ENCODE measurements around the gene LAMB1.
"Not testable (repeated sequence)": the region's sequence is repeated elsewhere in the genome, so short reads cannot be mapped to it uniquely, and the experiment has no call there.

LAMB1 gene

DNA sequence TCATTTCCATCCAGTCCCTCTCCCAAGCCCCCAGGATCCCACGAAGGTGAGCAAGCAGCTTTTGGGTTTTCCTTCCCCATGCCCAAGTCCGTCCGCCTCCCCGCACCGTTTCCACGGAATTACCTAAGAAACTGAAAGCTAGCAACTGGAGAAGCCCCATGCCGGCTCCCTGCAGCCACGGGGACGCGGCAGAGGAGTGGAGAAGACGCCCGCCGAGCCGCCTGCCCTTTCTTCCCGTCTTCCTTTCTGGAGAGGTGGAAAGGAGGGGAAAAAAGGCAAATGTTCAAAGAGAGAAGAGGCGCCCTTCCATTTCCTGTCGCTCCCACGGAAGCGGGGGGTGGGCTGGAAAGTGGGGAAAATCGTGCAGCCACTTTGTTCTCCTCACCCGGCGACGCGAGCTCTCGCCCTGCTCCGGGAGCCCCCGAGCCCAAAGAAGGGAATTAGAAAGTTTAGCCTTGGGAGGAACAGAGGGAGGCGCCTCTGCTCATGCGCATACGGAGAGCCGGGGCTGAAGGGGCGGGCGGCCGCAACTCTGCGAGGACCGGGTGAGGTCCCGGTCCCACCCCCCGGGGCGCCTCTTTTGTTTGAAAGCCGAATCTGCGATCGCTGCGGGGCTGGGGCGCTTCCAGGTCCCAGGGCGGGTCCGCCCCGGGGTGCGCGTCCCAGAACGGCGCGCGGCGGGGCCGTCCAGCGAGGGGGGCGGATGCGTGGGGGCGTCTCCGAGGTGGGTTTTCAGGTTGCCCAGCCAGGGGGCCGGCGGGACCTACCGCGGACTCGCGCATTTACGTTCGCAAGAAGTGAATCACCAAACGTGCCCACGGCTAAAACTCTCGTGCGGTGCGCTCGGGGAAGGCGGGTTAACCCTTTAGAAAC lies at the start of gene LAMB1:
Gene LAMB1 (minus strand): TSS at position 436 of the 873 bp plus-strand sequence. CDS start 276 bp downstream, at position 160.
- DNase-seq (ENCODE audit: low read depth): no peak

DNA sequence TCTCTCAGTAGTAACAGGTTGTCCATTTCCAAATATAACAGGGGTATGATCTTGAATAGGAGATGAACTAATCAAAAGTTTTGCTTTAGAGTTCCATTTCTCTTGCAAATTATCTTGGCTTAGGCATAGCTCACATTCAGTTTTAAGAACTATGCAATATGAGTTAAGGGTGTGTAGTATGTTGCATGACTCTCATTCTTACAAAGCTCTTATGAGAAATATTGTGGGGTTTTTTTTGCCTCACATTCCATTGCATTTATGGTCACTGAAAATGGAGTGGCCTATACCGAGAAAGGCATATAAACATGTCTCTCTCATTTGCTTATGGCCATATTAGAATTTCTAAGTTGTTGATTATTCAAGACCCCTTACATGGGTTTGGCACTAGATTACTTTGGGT lies 48.5 kb upstream of the LAMB1 start:
- no peak for DNase-seq (ENCODE audit: low read depth)

DNA sequence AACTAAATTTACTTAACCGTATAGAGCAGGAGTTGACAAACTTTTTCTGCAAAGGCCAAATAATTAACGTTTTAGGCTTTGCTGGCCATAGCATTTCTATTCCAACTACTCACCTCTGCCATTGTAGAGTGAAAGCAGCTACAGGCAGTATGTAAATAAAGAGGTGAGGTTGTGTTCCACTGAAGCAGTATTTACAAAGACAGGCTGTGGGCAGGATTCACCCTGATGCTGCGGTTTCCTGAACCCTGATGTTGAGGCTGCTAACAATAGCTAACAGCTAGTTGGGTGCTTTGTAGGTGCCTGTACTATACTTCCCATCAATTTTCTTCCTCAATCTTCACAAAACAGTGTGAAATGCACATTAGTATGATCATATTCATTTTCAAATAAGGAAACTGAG lies 47.0 kb upstream of the LAMB1 start:
- DNase-seq (ENCODE audit: low read depth): no peak

DNA sequence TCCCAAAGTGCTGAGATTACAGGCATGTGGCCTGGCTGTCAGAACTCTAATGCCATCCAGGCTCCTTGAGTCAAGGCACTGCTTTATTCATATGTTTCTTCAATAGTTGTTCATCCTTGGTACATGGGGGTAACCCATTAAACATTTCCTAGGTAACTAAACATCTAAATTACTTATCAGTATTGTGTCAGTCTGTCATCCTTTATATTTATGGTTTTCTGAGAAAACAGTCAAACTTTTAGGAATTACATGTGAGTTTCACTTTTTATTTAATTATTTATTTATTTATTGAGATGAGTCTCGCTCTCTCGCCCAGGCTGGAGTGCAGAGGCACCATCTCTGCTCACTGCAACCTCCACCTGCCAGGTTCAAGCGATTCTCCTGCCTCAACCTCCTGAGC lies 45.5 kb upstream of the LAMB1 start:
- DNase-seq (ENCODE audit: low read depth): no peak

DNA sequence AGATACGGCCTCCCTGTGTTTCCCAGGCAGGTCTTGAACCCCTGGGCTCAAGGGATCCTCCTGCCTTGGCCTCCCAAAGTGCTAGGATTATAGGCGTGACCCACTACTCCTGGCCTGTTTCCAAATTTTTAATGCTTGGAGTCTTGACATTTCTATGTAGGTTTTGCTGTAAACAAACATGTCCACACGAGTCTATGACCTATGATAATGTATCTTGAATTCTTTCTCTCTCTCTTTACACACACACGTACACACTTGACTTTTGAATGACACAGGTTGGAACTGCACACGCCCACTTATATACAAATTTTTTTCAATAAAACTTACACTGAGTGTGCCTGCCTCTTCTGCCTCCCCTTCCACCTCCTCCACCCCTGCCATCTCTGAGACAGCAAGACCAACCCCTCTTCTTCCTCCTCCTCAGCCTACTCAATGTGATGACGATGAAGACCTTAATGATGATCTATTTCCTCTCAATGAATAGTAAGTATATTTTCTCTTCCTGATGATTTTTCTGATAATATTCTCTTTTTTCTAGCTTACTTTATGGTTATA lies 44.1 kb upstream of the LAMB1 start:
- no peak for DNase-seq (ENCODE audit: low read depth)

DNA sequence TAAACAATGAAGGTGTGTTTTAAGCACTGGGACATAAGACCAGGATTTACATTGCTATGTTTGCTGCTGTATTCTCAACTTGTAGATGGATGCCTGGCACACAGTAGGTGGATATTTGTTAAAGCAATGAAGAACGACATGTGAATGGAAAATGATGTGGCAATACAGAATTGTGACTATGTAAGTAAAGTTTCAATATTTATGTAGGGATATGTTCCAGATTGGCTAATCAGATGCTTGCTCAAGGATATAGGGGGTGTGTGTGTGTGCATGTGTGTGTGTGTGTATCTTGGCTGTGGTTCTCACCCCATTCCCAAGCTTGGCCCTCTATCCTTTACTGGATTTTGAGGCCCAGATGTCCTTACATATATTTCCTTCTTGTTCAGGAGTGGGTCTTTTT lies 42.7 kb upstream of the LAMB1 start:
- no peak for DNase-seq (ENCODE audit: low read depth)

DNA sequence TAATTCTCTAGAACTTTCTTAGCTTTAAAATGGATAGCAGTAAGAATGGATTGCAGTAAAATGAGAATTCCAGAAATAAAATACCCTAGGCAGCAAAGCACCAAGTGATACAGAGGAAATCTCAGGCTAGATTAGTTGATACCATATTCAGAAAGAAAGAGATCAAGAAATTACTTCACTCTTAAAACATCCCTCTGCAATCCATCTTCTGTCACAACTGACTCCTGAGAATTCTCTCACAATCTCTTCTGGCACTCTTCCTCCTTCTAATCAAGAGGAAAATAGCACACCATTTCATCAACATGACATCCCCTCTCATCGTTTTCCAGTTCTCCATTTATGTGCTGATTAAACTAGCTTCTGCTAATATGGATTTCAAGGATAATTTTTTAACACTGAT lies 42.2 kb upstream of the LAMB1 start:
- no peak for DNase-seq (ENCODE audit: low read depth)

DNA sequence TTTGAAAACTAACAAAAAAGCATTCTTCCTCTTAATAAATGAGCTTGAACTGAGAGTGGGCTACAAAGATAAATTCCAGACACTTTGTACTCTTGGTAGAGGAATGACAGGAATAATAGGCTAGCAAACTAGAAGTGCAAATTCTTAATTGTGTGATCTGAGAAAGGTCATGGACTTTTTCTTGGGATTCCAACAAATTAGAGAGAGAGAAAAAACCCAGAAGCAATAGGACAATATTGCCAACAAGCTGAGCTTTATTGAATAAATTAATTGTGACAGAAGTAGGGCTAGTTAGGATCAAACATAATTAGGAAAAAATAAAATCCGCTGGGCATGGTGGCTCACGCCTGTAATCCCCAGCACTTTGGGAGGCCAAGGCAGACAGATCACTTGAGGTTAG lies 41.4 kb upstream of the LAMB1 start:
- no peak for DNase-seq (ENCODE audit: low read depth)

DNA sequence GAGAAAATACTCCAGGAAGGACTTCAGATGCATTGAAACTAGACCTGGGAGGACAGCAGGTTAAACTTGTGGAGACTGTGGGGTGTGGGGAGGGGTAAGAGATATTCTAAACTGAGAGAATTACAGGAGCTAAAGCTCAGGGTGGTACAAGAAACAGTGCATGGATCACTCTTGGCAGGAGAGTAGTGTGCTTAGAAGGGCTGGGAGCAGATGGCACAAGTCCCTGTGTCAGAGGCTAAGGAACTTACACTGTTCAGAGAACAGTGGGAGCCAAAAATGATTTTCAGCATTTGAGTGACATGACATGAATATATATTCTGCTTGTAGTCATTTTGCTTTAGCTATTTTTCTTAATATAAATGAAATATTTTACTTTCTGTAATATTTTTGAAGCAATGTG lies 36.0 kb upstream of the LAMB1 start:
- DNase-seq (ENCODE audit: low read depth): no peak

DNA sequence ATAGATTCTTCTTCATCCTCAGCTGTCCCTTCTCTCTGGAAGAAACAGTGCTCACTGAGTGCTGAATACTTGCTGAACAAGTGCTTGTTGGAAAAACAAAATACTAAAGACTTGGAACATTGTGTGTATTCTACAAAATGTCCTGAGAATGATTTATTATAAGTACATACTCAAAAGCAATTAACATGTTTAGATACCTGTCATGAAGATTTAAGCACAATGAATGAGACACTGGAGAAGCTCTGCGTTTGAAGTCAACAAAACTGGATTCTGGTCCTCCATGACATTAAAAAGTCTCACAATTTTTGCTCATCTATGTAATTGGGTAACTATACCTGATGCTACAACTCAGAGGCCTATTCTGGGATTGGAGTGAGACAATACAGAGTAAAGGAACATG lies 34.8 kb upstream of the LAMB1 start:
- DNase-seq (ENCODE audit: low read depth): no peak

DNA sequence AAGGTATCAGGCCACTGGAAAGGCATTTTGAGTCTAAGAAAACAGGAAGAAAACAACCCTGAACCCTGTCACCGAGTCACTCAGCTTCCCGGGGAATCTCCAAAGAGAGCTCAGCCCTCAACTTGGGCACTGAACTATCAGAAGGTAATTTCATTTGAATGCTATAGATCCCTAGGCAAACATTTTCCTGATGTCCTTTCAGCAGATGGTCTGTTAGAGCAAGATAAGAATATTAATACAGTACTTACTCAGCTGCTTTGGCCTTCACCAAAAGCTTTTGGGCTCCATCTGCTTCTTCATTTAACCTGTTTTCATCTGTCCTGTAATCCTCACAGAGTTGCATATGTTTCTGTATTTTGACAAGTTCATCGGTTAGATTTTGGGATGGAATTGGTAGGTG lies 34.2 kb upstream of the LAMB1 start:
- DNase-seq (ENCODE audit: low read depth): no peak

DNA sequence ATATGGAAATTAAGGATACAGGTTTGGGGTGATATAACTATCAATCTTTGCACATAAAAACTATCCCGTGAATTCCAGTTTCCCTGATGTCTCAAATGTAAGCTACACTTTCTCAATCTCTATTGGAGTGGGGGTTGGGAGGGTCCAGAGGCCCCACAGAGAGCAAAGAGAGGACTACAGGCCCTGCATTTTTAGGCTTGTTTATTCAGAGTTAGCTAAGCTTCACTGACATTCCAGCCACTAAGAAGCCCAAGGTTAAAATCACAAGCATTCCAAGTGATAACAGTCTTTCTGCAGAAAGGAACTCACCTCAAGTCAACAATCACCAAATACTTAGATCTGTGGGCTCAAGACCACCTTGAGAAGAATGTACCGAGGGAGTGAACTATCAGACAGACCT lies 31.6 kb upstream of the LAMB1 start:
- DNase-seq (ENCODE audit: low read depth): no peak

DNA sequence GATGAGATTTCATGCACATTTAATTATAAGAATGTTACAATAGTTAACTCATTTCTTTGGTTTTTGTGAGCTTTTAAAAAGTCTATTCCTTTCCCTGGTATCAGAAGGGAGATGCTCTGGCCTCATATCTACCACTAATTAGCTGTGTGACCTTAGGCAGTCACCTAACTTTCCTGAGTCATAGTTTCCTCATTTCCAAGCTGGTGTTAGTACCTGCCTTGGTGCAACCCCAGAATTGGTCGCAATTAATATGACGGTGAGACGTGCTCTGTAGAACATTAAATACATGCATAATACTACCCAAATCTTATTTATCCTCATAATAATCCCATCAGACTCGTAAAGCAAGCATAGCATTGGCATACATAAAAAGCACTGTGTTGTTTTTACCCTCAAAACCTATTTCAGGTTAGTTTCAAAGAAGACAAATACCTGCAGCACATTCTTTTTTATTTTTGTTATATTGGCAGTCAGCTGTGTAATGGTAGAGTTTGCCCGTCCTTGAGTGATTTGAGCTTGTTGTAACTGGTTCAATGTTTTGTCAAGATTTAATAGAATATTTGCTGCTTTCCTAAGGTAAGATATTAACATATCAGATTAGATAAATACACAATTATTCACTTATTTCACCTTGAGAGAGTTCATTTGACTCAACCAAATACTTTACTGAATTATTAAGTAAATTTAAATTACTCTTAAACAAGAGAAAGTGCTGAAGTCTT lies 31.0 kb upstream of the LAMB1 start:
- no peak for DNase-seq (ENCODE audit: low read depth)

DNA sequence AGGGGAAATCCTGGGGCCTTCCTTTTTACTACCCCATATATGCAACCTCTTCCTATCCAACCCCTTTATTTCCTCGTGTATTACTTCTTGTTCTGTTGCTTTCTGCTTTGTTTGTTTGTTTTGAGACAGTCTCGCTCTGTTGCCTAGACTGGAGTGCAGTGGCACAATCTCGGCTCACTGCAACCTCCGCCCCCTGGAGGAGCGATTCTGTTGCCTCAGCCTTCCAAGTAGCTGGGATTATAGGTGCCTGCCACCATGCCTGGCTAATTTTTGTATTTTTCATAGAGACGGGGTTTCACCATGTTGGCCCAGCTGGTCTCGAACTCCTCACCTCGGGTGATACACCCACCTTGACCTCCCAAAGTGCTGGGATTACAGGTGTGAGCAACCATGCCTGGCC lies 30.3 kb upstream of the LAMB1 start:
- DNase-seq (ENCODE audit: low read depth): not testable (repeated sequence)

DNA sequence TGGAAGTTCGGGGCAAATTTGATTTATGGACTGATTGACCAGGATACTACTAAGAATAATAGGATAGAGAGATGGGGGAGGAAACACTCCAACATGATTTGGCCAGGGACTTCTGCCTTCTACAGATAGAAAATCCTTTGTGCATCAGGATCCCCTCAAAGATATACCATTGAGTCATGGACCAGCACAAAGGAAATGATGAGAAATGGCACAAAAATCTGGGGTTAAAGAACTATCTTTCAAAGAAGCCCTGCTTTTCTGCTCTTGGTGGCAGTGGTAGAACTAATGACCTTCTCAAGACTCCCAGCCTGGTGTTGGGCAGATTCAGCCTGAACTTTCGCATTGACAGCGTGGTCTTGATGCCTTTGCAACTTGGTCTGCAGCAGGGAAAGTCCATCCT lies 27.6 kb upstream of the LAMB1 start:
- no peak for DNase-seq (ENCODE audit: low read depth)

DNA sequence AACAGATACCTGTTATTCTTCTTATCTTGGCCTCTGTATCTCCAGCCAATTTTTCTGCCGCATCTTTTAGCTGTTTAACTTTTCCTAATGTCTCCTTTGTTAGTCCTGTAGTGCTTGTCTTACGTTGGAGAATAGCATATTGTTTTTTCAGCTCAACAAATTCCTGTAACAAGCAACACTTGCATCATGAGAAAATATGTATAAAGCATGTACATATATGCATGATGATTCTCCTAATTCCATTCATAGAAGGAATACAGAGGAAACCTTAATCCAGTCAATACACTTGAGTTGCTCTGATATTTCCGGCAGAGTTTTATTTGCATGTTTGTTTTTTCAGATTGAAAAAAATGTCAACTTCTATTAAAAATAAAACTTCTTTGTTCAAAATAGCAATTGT lies 26.1 kb upstream of the LAMB1 start:
- no peak for DNase-seq (ENCODE audit: low read depth)

DNA sequence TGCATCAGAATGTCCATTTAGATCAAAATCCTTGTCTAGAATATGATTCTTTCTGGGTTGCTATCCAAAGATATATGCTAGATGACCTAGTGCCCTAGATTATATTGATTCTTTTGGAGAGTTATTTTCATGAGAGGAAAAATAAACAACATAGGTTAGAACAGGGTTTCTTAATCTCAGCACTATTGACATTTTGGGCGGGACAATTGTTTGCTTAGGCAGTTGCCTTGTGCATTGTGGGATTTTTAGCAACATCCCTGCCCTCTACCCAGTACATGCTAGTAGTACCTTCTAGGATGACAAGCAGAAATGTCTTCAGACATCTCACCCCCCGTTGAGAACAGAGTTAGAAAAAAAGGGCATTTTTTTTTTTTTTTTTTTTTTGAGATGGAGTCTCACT lies 25.1 kb upstream of the LAMB1 start:
- no peak for DNase-seq (ENCODE audit: low read depth)

DNA sequence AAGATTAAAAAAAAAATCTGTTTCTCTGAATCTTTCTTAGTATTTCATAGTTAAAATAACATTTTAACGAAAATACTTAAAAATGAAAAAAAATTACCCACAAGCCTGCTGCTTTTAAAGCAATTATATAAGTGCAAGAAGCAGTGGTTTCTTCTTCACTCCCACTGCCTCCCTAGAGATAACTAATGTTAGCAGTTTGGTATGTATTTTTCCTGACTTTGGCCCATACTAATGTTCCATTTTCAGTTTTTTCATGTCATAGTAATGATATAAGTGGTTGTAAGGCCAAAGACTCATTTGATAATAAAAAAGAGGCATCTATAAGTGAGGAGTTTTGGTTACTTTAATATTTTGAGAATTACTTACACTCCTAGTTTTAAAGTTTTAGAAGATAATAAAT lies 24.3 kb upstream of the LAMB1 start:
- DNase-seq (ENCODE audit: low read depth): no peak

DNA sequence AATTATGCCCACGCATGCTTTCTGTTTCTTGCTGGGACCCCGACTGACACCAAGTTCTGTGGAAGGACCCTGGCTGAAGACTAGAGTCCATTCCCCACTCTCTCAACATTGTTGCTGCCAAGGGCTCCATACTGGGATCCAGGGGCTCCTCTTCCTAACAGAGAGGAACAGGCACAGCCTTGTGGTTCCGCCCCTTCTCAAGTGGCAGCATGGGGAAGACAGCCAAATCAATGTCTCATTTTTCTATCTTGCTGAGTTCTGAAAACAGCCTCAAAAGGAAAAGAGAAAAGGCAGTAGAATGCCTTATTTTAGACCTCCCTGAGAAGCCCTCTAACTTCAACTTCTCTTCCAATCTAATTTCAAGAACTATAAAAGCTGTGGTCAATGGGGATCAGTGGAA lies 23.7 kb upstream of the LAMB1 start:
- no peak for DNase-seq (ENCODE audit: low read depth)

DNA sequence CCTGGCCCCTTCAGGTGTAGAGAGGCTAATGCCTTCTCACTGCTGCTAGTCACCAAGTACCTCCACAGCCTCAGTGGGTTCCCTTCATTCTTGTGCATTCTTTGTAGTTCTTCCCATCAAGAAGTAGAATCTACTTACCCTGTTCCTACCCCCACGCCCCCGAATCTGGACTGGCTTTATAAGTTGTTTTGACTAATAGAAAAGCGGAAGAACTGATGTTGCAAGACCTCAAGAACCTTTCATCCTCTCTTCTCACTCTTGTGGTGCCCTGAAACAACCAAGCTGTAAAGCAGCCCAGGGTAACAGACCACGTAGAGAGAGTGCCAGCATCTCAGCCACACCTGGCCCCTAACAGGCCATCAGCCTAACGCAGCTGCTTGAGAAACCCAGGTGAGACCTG lies 23.2 kb upstream of the LAMB1 start:
- DNase-seq (ENCODE audit: low read depth): no peak

DNA sequence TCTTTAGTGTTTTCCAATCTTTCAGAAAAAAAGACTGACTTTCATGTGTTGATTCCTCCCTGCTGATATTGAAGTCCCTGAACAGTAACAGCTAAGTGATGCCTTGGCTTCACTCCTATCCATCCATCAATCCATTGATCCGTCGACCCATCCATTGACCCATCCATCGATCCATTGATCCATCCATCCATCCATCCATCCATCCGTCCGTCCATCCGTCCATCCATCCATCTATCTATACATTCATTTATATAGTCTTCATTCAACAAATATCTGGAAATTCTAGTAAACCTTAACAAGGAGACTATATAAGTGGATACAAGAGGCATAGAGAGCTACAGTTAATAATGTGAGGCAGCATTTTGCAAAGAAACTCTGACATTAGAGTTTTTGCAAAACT lies 21.6 kb upstream of the LAMB1 start:
- no peak for DNase-seq (ENCODE audit: low read depth)

DNA sequence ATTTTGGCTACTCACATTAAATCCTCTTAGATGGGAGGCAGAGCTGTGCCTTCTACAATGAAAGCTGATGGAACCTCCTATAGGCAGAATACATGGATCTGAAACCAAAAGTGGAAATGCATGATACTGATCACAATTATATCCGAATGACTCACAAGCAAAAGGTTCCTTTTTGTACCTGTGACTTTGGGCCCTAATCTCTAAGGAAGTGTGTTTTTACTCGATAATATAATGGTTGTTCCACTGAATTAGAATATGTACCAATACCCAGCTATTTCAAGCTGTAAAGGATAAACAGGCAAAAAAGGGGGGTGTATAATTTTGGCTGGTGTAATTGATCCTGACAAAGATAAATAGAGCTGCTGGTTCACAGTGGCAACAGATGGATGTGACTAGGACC lies 17.6 kb upstream of the LAMB1 start:
- DNase-seq (ENCODE audit: low read depth): no peak

DNA sequence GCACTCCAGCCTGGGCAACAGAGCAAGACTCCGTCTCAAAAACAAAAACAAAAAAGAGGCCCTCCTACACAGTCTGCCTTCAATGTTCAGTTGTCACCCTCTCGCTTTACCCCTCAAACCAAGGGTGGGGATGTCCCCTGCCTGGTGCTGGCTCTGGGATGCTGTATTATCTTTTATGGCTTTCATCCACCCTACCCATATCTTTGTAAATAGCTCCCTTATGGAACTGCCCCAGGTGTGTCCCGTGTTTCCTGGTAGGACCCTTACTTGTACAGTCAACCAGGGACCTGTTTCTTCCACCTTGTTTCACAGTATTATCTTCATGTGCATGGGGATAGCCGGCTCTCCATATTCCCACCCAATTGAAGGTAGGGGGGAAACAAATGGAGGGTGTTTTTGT lies 15.7 kb upstream of the LAMB1 start:
- DNase-seq (ENCODE audit: low read depth): no peak
